ENCODE results near the gene KCTD17. TPM values are rescaled to one million over a fixed set of nuclear protein-coding genes. Genes with fewer than 3 reads are reported as not detected.
A peak's percentile ranks its signal among the peaks of the same experiment; 100 is the strongest.

The KCTD17 gene
- polyA plus RNA-seq, 10 donors, result 11.2 to 23.3 (median 16.5) TPM

DNA sequence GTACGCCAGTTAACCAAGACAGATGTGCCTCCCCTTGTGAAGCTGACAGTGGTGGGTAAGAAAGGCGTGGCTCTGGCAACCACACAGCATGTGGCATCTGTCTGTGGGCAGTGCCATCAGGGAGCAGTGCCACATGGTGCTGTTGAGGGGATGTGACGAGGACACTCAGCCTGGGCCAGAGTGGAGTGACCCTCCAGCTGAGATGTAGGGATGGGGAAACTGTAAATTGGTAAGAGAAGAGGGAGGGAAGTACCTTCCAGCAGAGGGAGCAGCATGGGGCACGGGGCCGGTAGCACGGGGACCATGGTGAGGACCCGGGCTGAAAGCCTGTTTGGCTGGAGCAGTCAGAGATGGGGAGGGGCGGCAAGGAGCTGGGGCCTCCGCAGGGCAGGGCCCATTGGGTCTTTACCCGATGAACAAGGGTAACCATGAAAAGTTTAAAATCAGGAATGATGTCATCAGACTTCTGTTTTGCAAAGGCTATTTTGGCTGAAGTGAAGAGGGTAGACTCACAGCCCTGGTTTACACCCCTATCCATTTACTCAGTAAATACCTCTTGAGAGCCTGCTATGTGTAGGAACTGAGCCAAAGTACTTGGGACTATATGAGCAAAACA lies 47.5 kb downstream of the KCTD17 start:
- DNase-seq, result no peak

DNA sequence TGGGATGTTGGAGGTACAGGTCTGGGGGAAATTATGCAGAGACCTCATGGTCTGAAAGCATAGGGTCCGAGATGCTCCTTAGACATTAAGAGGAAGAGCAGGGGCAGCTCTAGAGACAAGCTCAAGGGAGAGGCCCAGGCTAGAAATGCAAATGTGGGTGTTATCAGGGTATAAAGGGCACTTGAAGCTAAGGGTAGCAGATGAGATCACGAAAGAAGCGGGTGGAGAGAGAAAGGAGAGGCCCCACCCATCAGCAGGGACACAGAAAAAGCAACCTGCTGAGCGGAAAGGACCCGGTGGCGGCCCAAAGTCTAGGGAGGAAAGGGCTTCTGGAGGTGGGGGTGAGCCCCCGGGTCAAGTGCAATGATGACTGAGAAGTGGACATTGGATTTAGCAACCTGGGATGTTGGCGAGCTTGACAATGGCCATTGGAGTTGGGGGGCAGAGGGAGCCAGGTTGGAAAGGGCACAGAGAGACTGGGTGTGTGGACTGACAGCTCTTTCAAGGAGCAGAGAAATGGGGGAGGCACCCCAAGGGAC lies 49.1 kb downstream of the KCTD17 start:
- no peak for DNase-seq

DNA sequence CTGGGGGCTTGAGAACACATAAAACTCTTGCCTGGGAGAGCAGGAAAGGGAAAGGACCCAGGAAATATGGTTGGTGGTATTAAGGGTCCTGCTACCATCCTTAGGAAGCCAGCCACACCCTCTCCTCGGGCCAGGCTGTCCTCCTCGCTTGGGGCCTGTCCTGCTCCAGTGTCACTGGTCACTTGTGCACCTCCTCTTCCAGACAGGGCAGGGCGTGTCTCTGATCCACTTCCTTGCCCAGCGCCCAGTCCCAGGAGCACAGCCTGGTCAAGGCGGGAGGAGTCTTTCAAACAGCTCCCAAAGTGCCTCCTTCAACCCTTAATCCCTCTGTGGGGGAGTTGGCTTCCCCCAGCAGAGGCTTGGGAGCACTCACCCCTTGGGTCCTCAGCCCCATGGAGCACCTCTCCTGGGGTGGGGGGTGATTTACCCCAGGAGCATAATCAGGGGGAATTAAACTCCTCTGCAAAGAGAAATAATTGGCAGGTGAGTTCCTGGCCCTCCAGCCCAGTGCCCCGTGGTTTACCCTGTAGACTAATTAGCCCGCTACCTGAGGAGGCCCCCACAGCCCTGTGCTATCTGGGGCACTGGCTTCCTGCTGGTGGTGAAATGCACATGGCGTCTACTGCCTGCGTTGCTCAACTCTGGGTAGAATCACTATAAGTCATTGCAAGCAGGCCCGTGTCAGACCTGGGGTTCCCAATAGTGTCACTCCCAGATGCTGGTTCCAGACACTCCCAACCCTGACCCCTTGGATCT lies 49.9 kb downstream of the KCTD17 start:
- no peak for DNase-seq

DNA sequence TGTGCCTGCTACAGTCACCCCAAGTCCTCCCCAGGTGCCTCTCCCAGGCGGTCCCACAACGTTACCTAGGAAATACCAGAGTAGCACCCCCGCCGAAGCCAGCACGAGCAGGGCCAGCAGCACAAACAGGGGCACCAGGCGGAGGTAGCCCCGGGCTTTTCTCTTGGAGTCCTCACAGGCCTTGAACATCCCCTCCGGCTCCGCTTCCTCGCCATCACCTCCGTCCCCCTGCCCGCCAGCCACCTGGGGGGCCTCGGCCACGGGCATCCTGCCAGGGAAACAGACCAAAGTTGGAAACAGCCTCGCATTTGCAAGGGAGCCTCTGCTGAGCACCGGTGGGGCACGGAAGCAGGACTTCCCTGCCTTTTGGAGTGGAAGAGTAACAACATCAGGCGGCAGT lies 51.6 kb downstream of the KCTD17 start:
- no peak for DNase-seq

GRCh38 chr22:37103656-37104452 lies 52.3 kb downstream of the KCTD17 start:
- no peak for DNase-seq

DNA sequence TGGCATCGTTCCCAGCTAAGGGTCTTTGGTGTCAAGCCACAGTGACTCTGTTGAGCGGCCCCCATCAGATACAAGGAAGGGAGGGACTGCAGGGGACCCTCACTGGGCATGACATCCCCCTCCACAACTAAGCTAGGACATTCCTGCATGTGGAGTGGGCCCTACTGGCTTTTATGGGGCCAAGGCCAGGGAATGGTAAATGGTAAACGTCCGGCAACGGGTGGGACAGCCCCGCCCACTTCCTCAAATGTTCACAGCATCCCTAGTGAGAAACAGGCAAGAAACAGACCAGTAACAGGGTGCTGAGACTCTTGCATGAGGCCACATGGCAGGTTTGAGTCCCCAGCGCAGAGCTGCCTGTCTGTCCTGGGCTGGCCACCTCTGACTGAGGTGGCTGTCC lies 53.6 kb downstream of the KCTD17 start:
- peak in 1 of 3 donors; percentile 23 for DNase-seq

DNA sequence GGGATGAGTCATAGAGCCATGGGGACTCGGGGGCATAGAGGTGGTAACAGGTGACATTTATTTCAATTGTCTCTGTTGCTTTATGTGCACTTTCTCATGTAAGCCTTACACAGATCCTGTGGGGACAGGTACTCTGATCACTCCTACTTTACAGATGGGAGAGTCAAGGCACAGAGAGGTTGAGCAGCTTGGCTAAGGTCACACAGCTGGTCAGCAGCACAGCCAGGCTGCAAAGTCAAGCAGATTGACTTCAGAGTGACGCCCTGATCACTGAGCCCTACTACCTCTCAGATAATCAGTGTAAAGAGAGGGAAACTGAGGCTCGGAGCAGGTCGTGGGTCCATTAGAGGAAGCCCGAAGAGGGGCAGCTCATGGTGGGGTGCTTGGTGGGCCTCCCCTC lies 54.4 kb downstream of the KCTD17 start:
- no peak for DNase-seq

GRCh38 chr22:37107816-37108621 lies 56.5 kb downstream of the KCTD17 start:
- no peak for DNase-seq

DNA sequence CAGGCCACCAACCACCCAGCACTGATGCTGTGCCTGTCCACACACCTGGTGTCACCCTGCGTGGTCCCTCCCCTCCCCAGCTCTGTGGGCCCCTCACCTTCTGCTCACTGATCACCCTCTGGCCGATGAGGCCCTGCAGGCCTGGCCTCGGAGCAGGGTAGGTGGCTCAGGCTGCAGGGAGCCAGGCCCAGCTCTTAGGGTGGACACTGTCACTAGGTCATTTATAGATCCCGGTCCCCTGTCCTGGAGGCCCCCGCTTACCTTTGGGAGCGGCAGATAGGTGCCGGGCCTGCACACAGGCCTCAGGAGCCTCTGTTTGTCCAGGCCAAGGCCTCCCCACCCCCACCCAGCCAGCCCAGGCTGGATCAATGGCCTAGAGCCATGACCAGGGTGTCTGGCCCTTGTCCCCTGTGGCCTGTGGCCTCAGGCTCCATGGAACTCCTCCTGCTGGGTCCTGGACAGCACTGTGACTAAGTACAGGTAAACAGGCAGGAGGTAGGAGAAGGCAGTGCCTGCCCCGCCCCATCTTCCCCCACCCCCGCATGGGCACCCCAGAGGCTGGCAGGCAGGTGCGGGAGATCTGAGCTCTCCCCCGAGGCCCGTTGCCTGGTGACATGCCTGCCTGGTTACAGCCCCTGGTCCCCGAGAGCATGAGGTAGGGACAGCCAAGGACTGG lies 57.8 kb downstream of the KCTD17 start, which contains the start of gene TMPRSS6:
Gene TMPRSS6 (minus strand): TSS at position 472 of the 676 bp plus-strand sequence. CDS start 6,296 bp downstream, outside the sequence.
- DNase-seq, result no peak

DNA sequence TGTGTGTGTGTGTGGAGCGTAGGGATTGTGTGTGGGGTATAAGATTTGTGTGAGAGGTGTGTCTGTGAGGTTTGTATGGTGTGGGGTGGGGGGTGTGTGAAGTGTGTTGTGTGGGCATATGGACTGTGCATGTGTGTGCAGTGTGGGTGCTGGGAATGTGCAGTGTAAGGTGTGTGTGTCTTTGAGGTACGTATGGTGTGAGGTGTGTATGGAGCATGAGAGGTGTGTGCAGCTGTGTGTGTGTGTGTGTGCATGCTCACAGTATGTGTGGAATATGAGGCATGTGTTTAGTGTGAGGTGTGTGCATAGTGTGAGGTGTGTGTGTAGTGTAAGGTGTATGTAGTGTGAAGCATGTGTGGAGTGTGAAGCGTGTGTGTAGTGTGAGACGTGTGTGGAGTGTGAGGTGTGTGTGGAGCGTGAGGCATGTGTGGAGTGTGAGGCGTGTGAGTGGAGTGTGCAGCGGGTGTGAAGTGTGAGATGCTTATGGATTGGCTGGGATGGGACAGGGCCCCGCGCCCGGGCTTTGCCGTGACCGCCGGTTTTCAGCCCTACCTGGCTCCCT lies 59.7 kb downstream of the KCTD17 start:
- no peak for DNase-seq

GRCh38 chr22:37112084-37112728 lies 60.7 kb downstream of the KCTD17 start:
- no peak for DNase-seq

Other genes starting within 250 kb of the KCTD17 start
- gene PVALB, start 234.7 kb upstream of the KCTD17 start, polyA plus RNA-seq (ENCODE audit: insufficient read length in 10 of 10), result 10 to 100 TPM in 4 of 10 donors, 1 to 10 TPM in 6; 5.4 to 14.3 (median 9.1) TPM
- 1 to 10 TPM; 2.9 to 6.8 (median 3.9) TPM for gene NCF4, start 190.7 kb upstream of the KCTD17 start, polyA plus RNA-seq (ENCODE audit: insufficient read length in 10 of 10)
- 1 to 10 TPM; 1.7 to 3.5 (median 2.4) TPM for gene CSF2RB, start 138.1 kb upstream of the KCTD17 start, polyA plus RNA-seq (ENCODE audit: insufficient read length in 10 of 10)
- gene TST, start 32.3 kb upstream of the KCTD17 start, polyA plus RNA-seq (ENCODE audit: insufficient read length in 10 of 10), result 10 to 100 TPM; 11.3 to 18.4 (median 15.3) TPM
- 10 to 100 TPM; 30.9 to 53.0 (median 42.7) TPM for gene MPST, start 32.0 kb upstream of the KCTD17 start, polyA plus RNA-seq (ENCODE audit: insufficient read length in 10 of 10)
- gene TMPRSS6, start 58.0 kb downstream of the KCTD17 start, polyA plus RNA-seq (ENCODE audit: insufficient read length in 10 of 10), result under 1 TPM in 7 of 10 donors, not detected in 3; 0.07 to 0.17 (median 0.12) TPM
- 1 to 10 TPM in 7 of 10 donors, under 1 TPM in 3; 0.71 to 3.6 (median 1.7) TPM for gene IL2RB, start 98.2 kb downstream of the KCTD17 start, polyA plus RNA-seq (ENCODE audit: insufficient read length in 10 of 10)
- gene C1QTNF6, start 136.5 kb downstream of the KCTD17 start, polyA plus RNA-seq (ENCODE audit: insufficient read length in 10 of 10), result 10 to 100 TPM; 14.3 to 23.4 (median 18.9) TPM
- under 1 TPM in 4 of 10 donors, not detected in 6; 0.09 to 0.15 (median 0.13) TPM for gene SSTR3, start 160.7 kb downstream of the KCTD17 start, polyA plus RNA-seq (ENCODE audit: insufficient read length in 10 of 10)
- 10 to 100 TPM in 2 of 10 donors, 1 to 10 TPM in 8; 4.5 to 26.8 (median 6.9) TPM for gene RAC2, start 192.5 kb downstream of the KCTD17 start, polyA plus RNA-seq (ENCODE audit: insufficient read length in 10 of 10)
- 1 to 10 TPM; 3.6 to 8.4 (median 6.1) TPM for gene CYTH4, start 230.8 kb downstream of the KCTD17 start, polyA plus RNA-seq (ENCODE audit: insufficient read length in 10 of 10)

Data from muscle of back (tissue), 11 donors.